ENCODE data around the gene SSTR4. TPM values are rescaled to one million over a fixed set of nuclear protein-coding genes. Genes with fewer than 3 reads are reported as not detected.

The SSTR4 gene
- total RNA-seq, 1 donor from 2014 or later = not detected

- intact Hi-C loops (cut with DNase I) = no loop called here
- ATAC-seq = no peak
- peak; percentile 22 for DNase-seq (ENCODE audit: low spot score)
Measured at GRCh38 chr20:23033918-23034317, 1.2 kb upstream of the SSTR4 start.

GRCh38 chr20:23035731-23036130 lies 619 bp downstream of the SSTR4 start:
- ATAC-seq (no peak), DNase-seq (ENCODE audit: low spot score) (peak; percentile 44)
- intact Hi-C loops (cut with DNase I) = no loop called here

- DNase-seq (ENCODE audit: low spot score) = peak; percentile 30
- no peak for ATAC-seq
- intact Hi-C loops (cut with DNase I) = no loop called here
Measured at GRCh38 chr20:23036371-23036770, 1.3 kb downstream of the SSTR4 start.

- ATAC-seq = no peak
- intact Hi-C loops (cut with DNase I) = no loop called here
- peak; percentile 5 for DNase-seq (ENCODE audit: low spot score)
Measured at GRCh38 chr20:23037017-23037481, 1.9 kb downstream of the SSTR4 start.

- intact Hi-C loops (cut with DNase I) = no loop called here
- no peak for ATAC-seq
- DNase-seq (ENCODE audit: low spot score) = peak; percentile 8
Measured at GRCh38 chr20:23039136-23039875, 4.2 kb downstream of the SSTR4 start.

- DNase-seq (ENCODE audit: low spot score) = peak; percentile 18
- no peak for ATAC-seq
- intact Hi-C loops (cut with DNase I) = no loop called here
Measured at GRCh38 chr20:23039885-23040508, 4.9 kb downstream of the SSTR4 start.

- intact Hi-C loops (cut with DNase I) = no loop called here
- ATAC-seq (peak; percentile 66), DNase-seq (ENCODE audit: low spot score) (no peak)
Measured at GRCh38 chr20:23042270-23042669, 7.2 kb downstream of the SSTR4 start.

GRCh38 chr20:23043376-23043775 lies 8.3 kb downstream of the SSTR4 start:
- intact Hi-C loops (cut with DNase I) = no loop called here
- no peak for ATAC-seq

GRCh38 chr20:23046431-23046830 lies 11.3 kb downstream of the SSTR4 start:
- ATAC-seq = no peak
- intact Hi-C loops (cut with DNase I) = loop anchor here (5.0 kb wide), 1 partner anchor 276 kb away; no protein-coding TSS in a partner anchor
- DNase-seq (ENCODE audit: low spot score) = no peak

More at GRCh38 chr20:23043376-23043775, 8.3 kb downstream of the SSTR4 start:
- DNase-seq (ENCODE audit: low spot score) = no peak

GRCh38 chr20:23047001-23047737 lies 12.1 kb downstream of the SSTR4 start:
- ATAC-seq (no peak), DNase-seq (ENCODE audit: low spot score) (no peak)
- intact Hi-C loops (cut with DNase I) = loop anchor here (5.0 kb wide), 1 partner anchor 275 kb away; no protein-coding TSS in a partner anchor

- intact Hi-C loops (cut with DNase I) = loop anchor here (5.0 kb wide), 1 partner anchor 275 kb away; no protein-coding TSS in a partner anchor
- ATAC-seq (no peak), DNase-seq (ENCODE audit: low spot score) (no peak)
Measured at GRCh38 chr20:23047738-23048214, 12.7 kb downstream of the SSTR4 start.

GRCh38 chr20:23048283-23049200 lies 13.4 kb downstream of the SSTR4 start:
- ATAC-seq = peak; percentile 33
- DNase-seq (ENCODE audit: low spot score) = peak; percentile 74
- intact Hi-C loops (cut with DNase I) = loop anchor here (5.0 kb wide), 1 partner anchor 274 kb away; no protein-coding TSS in a partner anchor

GRCh38 chr20:23049201-23050075 lies 14.3 kb downstream of the SSTR4 start, which contains the start of gene THBD:
Gene THBD, minus strand, starts transcription at chr20:23049672. Its CDS starts 168 bp downstream, at chr20:23049504.
- ATAC-seq (peak; percentile 72), DNase-seq (ENCODE audit: low spot score) (peak; percentile 84)
- intact Hi-C loops (cut with DNase I) = loop anchor here (5.0 kb wide), 1 partner anchor 273 kb away; no protein-coding TSS in a partner anchor

- ATAC-seq (peak; percentile 46), DNase-seq (ENCODE audit: low spot score) (no peak)
- intact Hi-C loops (cut with DNase I) = no loop called here
Measured at GRCh38 chr20:23050076-23050838, 15.1 kb downstream of the SSTR4 start.

- DNase-seq (ENCODE audit: low spot score) (peak; percentile 85), ATAC-seq (peak; percentile 69)
- intact Hi-C loops (cut with DNase I) = no loop called here
Measured at GRCh38 chr20:23050847-23051627, 15.9 kb downstream of the SSTR4 start.

- intact Hi-C loops (cut with DNase I) = no loop called here
- ATAC-seq (no peak), DNase-seq (ENCODE audit: low spot score) (no peak)
Measured at GRCh38 chr20:23052904-23053303, 17.8 kb downstream of the SSTR4 start.
